Stimulated activated CD4-positive, alpha-beta T cell treated with anti-CD3 and anti-CD28 coated beads, Interleukin-12 subunit alpha, Interleukin-12 subunit beta, amount 100 ng/mL, for 48 hours (primary cell): ENCODE data around the gene MCC.
"Not testable (repeated sequence)": the region's sequence is repeated elsewhere in the genome, so short reads cannot be mapped to it uniquely, and the experiment has no call there.

ENCODE experiments used
- DNase-seq, 3 donors: peaks; one replicate each; pipeline ENCODE4 v3.0.0-alpha.2; 2020; ENCODE audit warnings: low read depth in 2 of 3, low spot score in 1 of 3

The MCC gene

DNA sequence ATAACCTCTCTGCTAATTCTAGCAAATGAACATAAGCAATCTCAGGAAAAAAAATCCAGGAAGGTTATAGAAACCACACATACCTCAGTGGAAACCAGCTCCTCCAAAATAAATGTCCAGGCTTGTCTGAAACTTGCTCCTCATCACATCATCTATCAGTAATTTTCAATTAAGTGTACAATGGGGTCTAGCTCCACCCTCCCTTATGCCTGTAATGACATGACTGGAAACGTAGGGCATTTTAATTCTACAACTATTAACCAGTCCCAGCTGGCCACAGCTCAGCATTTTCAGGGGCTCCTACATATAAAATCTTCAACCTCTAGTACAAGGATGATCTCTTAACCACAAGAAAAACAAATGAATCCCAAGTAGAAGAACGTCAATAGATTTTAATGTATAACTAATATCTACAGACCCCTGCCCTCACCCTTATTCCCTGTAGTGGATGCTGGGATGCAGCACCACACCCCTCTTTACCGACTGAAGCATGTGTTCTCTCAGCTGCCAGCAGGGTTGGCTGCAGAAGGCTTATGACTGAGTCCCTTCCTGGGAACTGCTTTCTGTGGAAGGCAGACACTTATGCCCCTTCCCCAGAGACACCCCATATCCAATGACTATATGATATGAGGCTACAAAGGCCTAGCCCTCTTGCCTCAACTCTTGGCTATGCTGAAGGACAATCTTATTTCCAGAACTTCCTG is 60.2 kb downstream of the MCC start:
- no peak for DNase-seq

DNA sequence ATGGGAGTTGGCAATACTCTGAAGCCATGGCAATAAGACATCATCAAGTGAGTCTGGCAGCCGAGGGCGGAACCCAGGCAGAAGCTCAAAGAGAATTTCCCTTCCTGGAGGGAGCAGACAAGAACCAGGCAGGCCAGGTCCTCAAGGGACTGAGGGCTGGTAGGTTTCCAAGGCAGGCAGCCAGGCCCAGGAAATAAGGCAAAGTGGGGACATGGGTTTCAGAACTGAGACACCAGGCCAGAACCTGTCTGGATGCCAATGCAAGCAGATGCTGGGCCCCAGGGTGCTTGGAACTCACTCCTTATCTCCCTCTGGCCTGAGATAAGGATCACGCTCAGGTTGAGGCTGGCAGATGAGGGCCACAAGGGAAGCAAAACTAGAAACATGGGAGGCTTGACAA is 62.3 kb downstream of the MCC start:
- DNase-seq: no peak

DNA sequence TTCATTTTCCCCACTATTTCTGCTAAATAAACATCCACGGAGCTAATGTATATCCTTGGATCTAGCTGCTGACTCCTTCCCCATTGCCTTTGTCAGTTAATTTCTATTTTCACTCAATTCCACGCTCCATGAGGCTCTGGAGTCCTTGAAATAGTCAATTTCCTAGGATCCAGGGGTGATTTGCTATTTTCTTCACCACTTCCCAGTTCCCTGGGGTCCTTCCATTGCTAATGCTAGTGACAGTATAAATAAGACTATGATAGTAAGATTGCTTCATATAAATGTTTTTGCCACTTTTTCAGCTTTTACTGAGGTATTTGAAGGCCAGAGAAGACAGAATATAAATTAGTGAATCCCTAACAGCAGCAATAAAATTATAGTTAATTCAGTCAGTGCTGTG is 66.6 kb downstream of the MCC start:
- DNase-seq: no peak

DNA sequence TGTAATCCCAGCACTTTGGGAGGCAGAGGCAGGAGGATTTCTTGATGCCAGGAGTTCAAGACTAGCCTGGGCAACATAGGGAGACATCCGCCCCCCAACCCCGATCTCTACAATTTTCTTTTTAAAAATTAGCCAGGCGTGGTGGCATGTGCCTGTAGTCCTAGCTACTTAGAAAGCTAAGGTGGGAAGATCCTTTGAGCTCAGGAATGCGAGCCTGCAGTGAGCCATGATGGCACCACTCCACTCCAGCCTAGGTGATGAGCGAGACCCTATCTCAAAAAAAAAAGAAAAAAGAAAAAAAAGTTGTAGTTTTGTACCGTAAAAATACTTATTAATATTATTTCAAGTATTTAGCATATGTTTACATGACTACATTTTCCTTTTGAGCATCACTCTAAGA is 82.7 kb downstream of the MCC start:
- DNase-seq: no peak

DNA sequence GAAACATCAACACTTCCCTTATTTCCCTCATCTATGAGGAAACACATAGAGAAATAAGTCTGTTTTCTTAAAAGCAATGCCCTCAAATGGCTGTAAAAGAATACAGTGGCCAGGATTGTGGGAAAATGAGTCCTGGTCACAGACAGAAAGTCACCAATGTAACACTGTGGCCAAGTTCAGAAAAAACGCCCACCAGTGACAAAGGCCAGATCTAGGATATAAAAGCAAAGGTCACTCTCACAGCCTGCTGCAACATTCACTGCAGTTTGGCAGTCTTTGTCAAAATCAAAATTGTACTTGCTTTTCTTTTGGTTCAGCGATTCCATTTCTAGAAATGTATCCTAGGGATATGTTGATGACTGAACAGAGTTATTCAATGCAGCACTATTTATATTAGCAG is 84.0 kb downstream of the MCC start:
- DNase-seq: no peak

DNA sequence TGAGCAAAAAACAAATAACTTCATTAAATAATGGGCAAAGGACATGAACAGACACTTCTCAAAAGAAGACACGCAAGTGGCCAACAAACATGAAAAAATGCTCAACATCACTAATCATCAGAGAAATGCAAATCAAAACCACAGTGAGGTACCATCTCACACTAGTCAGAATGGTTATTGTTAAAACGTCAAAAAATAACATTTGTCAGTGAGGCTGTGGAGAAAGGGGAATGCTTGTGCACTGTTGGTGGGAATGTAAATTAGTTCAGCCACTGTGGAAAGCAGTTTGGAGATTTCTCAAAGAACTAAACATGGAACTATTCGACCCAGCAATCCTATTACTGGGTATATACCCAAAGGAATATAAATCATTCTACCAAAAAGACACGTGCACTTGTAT is 90.3 kb downstream of the MCC start:
- DNase-seq: not testable (repeated sequence)

DNA sequence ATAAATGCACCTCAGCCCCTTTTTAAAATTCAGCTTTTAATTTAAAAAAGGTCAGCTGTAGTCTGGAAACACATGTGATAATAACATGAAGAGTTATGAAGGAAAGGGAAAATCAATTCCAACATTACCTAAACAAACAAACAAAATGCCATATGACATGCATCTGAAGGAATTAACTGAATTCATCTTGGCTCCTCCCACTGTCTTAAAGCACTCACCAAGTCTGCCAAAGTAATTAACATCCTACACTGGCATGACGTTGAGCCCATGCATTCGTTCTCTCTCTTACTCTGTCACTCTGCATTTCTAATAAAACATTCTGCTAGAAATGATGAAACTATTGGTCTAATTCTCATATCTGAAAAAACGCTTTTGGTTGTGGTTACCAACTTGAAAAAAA is 91.2 kb downstream of the MCC start:
- DNase-seq: no peak

DNA sequence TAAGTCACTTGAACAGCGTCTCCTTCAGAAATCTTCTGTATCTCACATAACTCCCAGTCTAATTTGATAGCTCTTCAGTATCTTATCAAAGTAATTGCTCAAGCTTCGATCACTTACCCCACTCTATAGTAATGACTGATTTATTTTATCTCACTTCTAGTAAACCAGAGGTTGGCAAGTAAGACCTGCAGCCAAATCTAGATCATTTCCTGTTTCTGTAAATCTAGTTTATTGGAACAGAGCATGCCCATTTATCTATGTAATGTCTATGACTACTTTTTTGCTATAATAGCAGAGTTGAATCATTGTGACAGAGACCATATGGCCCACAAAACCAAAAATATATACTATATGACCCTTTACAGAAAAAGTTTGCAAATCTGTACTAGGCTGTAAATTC is 93.6 kb downstream of the MCC start:
- no peak for DNase-seq

DNA sequence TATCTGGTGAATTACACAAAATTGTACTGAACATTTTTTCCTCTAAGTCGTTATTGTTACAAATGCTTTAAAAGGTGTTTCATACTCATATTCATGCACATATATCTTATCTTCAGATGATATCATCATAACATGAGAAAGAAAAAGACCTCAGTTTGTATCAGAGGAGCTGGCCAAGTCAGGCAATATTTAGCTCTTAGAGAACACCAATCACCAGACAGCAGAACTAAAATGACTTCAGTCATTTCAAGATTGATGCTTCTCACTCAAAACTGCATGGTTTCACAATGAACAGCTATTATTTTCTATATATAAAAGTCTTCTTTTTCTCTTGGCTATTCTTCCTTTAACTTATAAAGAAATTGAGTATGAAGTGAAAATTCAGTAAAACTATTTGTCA is 98.0 kb downstream of the MCC start:
- DNase-seq: no peak

DNA sequence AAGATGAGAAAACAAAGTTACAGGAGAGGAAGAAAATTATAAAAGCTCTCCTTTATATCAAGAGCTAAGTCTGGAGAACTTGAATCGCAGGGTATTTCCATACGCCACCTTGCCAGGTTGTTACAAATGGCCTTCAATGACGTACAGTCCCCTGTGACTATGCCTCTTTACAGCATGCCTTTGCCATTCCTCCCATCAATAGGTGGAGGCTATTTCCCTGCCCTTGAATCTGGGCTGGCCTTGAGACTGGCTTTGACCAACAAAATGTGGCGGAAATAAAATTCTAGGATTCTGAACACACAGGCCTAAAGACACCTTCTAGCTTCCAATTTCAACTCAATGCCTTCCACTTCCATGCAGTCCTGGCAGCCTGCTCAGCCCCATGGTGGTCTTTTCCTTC is 99.1 kb downstream of the MCC start:
- DNase-seq: no peak

DNA sequence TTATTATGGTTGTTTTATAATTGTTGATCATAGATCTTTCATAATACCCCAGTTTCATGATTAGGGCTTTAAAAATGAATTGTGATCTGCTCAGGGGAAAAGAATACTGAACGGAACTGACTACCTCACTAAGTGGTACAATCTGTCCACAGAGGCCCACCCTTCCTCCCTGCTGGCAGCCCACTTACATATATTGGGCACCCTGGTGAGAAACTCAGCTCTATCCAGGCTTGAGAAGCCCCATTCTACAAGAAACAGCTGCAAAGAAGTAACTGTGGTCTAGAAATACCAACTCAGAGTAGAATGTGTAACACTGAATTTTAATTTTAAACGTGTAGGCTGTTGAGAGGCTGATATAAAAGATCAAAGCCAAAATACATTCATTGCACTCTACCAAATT is 100.4 kb downstream of the MCC start:
- DNase-seq: no peak

DNA sequence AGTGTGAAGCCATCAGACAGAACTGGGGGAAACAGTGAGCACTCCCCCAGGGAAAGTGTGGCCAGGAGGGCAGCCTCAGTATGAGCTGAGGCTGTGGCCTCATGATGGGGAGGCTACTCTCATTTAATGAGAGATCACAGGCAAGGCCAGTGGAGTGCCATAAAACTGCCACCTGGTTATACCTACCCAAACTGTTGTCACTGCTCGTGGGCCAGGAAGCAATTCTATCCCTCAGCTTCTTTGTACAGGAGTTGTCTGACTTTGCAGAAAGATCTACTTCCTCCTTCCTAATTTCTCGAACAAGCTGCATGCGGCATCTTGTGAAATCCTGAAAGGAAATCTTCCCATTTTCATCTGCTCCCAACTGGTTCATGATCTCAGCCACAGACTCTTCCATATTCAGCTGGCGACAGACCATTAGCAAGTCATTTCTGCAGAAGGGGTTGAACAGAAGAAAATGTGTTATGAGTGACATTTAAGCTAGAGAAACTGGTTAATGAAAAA is 103.4 kb downstream of the MCC start:
- no peak for DNase-seq

DNA sequence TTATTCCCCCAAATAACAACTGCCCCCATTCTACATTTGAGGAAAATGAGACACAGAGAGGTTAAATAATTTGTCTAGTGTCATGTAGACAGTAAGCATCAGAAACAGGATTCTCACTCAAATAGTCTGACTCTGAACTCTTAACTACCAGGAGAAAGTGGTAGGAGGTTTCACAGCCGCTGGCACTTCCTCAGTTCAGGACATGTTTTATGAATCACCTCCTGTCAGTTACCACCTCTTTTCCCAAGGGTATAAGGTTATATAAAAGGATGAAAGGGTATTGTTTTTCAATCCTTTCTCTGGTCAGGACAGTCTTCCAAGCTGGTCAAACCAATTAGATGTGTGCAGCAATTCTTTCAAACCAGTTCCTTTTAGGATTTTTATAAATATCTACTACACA is 105.5 kb downstream of the MCC start:
- DNase-seq: no peak

DNA sequence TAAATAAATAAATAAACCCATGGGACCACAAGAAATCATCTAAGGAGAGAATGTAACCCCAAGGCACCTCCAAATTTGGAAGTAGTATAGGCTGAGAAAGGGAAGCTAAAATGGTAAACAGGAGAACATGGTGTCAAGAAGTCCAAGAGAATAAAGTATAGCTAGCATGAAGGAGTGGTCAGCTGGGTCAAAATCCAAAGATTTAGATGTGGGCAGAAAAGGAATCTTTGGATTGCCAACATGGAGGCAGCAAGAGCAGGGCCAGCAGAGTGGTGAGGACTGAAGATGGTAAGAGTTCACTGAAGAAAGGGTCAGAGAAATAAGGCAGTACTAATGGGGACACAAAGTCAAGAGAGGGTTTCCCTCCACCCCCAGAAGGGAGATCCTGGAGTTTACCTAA is 106.5 kb downstream of the MCC start:
- DNase-seq: no peak

DNA sequence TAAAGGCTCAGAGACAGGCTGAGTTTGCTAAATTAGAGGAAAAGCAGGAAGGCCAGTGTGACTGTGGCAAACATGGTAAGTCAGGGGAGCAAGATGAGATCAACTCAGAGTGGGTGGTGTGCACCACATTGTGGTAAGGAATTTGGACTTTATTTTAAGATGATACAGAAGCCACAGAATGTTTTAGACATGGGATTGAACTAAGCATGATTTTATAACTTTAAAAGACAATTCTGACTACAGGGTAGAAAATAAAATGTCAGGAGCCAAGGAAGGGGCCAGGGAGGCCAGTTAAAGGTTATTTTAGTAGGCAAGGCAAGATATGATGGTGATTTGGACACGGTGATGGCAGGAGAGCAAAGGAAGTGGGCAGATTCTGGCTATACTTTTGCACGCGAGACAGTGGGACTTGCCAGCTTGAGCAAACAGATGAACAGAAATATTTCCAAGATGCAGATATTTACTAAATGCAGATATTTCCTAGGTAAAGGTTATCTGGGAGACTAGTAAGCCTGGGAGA is 107.4 kb downstream of the MCC start:
- no peak for DNase-seq

DNA sequence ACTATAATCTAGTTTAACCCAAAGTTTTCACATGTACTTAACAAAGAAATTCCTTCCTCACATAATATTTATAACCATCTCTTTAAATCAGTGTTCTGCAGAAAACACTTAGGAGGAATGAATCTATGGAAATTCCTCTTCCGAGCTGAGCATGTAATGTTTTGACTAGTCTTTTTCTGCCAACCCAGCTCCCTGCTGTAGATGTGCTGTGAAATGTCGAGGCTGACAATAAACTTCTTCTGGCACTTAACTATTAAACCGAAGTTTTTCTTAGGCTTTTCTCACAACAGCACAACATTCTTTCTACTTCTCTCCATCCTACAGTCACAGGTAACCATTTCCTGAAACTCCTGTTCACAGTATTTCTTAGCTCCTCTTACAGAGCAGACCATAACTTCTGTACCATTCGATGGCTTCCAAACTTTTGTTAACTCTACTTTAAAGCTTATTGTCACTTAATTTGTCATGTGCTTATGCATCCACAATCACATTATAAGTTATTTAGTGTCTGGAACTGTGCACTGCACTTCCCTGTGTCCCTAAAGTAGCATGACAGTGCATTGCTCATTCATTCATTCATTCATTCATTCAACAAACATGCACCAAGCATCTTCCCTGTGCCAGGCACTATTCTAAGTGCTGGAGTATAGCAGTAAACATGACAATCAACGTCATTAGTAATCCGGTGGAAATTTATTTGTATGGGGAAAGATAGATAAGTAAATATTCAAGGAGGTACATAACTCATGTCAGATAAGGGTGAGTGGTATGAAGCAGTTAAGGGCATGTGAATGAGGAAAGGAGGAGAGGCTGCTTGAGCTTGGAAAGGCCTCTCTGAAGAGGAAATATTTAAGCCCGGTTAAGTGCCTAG is 108.1 kb downstream of the MCC start:
- DNase-seq: no peak

DNA sequence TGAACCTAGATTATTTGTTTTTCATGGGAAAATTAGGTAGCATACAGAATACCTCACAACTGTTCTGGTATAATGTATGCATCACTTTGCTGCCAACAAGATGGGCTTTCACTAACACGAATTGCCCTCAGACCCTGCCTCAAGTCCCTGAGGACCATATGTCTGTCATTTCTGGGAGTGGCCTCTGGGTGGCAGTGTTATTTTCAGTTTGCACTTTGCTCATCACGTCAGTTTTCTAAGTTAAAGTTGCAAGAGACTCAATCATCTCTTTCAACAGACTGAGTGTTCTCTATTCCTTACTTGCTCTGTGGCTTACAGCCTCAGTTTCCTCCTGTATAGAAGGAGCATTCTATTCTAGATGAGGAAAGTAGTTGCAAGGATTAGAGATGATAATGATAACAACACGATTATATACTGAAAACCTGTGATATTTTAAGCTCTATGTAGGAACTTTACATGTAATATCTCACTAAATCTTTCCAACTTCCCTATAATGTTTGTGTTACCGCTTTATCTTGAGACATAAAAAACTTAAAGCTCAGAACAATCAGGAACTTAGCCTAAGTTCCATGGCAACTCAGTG is 109.2 kb downstream of the MCC start:
- DNase-seq: peak; percentile 34 to 57 (median 50)

DNA sequence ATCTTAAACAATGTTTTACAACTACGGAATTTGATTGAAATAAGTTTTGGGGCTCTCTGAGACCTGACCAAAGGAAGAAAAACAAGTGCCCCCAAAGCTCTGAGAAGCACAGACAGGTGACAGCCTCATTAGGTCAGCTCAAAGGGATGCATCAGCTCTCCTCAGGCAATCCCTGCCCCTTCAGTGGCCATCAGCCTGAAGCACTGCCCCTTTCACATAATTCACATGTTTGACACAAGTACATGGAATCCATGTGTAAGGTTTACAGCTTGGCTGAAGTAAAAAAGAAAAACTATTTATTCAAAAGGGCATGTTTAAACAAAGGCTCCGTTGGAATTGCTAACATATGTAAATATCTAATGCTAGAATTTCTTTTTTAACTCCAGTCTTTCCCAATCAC is 109.7 kb downstream of the MCC start:
- no peak for DNase-seq

DNA sequence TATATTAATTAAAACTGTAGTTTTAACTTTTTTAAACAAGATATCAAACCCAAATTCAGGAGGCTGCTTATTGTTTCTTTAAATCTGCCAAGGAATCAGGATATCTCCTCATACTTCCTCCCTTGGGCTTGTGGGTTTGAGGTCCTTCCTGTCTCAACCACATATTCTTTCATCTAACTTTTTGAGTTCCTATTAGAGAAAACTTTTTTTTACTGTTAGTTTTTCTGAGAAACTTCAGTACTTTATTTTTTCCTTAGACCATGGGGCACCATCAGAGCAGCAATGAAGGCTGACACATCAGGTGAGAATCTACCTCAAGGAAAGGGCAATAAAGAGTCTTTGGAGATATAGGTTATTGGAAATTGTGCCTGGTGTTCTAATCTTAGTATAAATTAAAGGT is 110.2 kb downstream of the MCC start:
- no peak for DNase-seq

DNA sequence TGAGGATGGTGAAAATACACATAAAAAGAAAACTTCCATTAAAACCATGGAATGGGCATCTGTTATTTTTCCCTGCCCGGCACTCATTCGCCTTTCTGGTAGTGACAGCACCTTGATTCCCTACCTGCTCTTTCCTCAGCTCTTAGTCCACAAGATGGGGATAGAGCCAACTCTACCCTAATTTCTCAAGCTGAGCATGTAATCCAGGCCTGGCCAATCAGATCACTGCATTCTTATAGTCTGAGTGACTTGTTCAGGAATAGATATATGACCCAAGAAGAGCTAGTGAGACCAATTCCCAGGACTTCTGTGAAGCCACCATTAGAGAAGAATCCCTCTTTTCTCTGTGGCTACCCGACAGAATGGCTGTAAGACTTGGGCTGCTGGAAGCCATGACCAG is 111.6 kb downstream of the MCC start:
- DNase-seq: no peak

DNA sequence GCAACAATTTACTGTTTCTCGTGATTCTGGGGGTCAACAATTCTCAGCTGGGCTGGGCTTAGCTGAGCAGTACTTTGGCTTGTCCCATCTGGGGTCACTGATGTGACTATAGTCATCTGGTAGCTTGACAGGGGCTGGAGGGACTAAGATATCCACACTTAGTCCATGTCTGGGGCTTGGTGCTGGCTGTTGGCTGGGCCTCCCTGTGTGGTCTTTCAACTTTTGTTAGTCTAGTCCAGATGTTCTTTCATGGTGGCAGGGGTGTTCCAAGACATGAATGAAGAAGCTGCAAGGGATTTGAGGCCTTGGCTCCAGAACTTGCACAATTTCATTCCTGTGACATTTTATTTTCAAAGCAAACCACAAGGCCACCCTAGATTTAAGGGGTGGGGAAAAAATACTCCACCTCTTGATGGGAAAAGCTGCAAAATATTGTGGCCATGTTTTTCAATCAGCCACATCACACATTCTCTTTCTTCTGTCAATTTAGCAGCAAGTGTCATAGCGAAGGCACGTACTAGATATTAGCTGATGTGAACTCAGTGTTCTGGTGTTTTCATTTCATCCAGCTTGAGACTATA is 112.7 kb downstream of the MCC start:
- no peak for DNase-seq

DNA sequence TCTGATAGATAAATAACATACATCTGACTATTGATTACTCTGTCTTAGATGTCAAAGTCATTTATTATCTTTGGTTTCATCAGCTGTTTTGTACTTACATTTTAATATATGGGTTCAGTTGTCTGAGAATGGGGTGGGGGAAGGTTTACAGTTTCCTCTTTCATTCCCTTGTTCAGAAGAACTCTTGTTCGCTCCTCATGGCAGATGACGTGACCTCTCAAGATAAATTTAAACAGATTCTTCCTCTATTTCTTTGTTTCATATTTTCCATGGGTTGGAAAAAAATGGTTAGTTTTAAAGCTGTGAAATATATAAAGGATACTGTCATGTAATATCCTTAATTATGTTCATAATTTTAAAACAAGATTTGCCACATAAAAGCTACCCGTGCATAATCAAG is 114.8 kb downstream of the MCC start:
- DNase-seq: no peak
